K562 (cell line): ENCODE measurements around the gene OCSTAMP.

Experiments used
- CEBPB ChIP-seq: fragments of 450-650 bp; IDR thresholded peaks from 2 replicates; pipeline ENCODE4 v1.6.1; 2016; ENCODE audit warnings: missing genetic modification characterization, missing compliant biosample characterization
- ETS2 ChIP-seq: IDR thresholded peaks from 2 replicates; pipeline ENCODE4 v1.6.1; 2016; ENCODE audit warnings: borderline replicate concordance, missing genetic modification characterization, mild to moderate bottlenecking, moderate library complexity, missing compliant biosample characterization; ENCODE audit not compliant: poor library complexity, severe bottlenecking
- MAFF ChIP-seq: IDR thresholded peaks from 2 replicates; pipeline ENCODE4 v1.6.1; 2012; ENCODE audit warnings: low read length, improper control_type of control experiment
- NR4A1 ChIP-seq, 2 experiments: fragments of 250-450 bp in 1 of 2; fragments of 450-650 bp in 1 of 2; sonication (Bioruptor Pico) in 1 of 2; IDR thresholded peaks; 2 replicates each; pipeline versions ENCODE4 v1.4.0 to v1.6.1; 2016 to 2020; ENCODE audit warnings: mild to moderate bottlenecking in 2 of 2, missing compliant biosample characterization in 1 of 2, missing genetic modification characterization in 1 of 2, moderate library complexity in 1 of 2
- PCBP1 ChIP-seq: fragments of 200-400 bp; formaldehyde crosslinking; IDR thresholded peaks from 2 replicates; pipeline ENCODE4 v1.6.1; 2018; ENCODE audit warnings: mild to moderate bottlenecking, low read depth, low read length; ENCODE audit not compliant: poor library complexity, severe bottlenecking
- POLR2A ChIP-seq: fragments of 450-650 bp; conservative IDR thresholded peaks from 2 replicates; pipeline ENCODE4 v1.6.1; 2016
- POLR2AphosphoS5 ChIP-seq: IDR thresholded peaks from 2 replicates; pipeline ENCODE4 v1.6.1; 2011; ENCODE audit warnings: mild to moderate bottlenecking, low read depth, low read length, moderate library complexity; ENCODE audit not compliant: control insufficient read depth, insufficient read depth
- ZBTB2 ChIP-seq: fragments of 450-650 bp; IDR thresholded peaks from 2 replicates; pipeline ENCODE4 v1.6.1; 2016; ENCODE audit warnings: antibody characterized with exemption
- ZNF197 ChIP-seq: fragments of 200-800 bp; sonication (Bioruptor generic); IDR thresholded peaks from 2 replicates; pipeline ENCODE4 v1.6.1; 2016; ENCODE audit warnings: low read depth, missing genetic modification characterization, missing compliant biosample characterization
- TF ChIP-seq, protein P1 (sequence below): sonication (generic); formaldehyde crosslinking; IDR thresholded peaks from 2 replicates; pipeline ENCODE4 v1.4.0; 2020; ENCODE audit warnings: mild to moderate bottlenecking, missing genetic modification reagents
- TF ChIP-seq, protein P2 (sequence below): fragments of 250-450 bp; sonication (Bioruptor Pico); IDR thresholded peaks from 2 replicates; pipeline ENCODE4 v1.8.0; 2022; ENCODE audit warnings: moderate library complexity, mild to moderate bottlenecking, inconsistent platforms

GRCh38 chr20:46545077-46545826 lies 5.2 kb downstream of the OCSTAMP start:
- no peak for TF ChIP-seq ZBTB2
- no peak for TF ChIP-seq CEBPB (tag)
- TF ChIP-seq, protein P1, sequence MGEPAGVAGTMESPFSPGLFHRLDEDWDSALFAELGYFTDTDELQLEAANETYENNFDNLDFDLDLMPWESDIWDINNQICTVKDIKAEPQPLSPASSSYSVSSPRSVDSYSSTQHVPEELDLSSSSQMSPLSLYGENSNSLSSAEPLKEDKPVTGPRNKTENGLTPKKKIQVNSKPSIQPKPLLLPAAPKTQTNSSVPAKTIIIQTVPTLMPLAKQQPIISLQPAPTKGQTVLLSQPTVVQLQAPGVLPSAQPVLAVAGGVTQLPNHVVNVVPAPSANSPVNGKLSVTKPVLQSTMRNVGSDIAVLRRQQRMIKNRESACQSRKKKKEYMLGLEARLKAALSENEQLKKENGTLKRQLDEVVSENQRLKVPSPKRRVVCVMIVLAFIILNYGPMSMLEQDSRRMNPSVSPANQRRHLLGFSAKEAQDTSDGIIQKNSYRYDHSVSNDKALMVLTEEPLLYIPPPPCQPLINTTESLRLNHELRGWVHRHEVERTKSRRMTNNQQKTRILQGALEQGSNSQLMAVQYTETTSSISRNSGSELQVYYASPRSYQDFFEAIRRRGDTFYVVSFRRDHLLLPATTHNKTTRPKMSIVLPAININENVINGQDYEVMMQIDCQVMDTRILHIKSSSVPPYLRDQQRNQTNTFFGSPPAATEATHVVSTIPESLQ (CRISPR knock-in tag), result no peak
- TF ChIP-seq POLR2A, result no peak
- TF ChIP-seq MAFF, result no peak
- no peak for TF ChIP-seq PCBP1
- no peak for TF ChIP-seq NR4A1 (CRISPR knock-in tag; IDR thresholded peaks at IDR 0.05)
- no peak for TF ChIP-seq NR4A1 (tag; IDR thresholded peaks at IDR 0.05)
- no peak for TF ChIP-seq POLR2AphosphoS5
- TF ChIP-seq, protein P2, sequence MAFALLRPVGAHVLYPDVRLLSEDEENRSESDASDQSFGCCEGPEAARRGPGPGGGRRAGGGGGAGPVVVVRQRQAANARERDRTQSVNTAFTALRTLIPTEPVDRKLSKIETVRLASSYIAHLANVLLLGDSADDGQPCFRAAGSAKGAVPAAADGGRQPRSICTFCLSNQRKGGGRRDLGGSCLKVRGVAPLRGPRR (CRISPR knock-in tag), result no peak
- no peak for TF ChIP-seq ETS2 (tag)
- no peak for TF ChIP-seq ZNF197 (CRISPR knock-in tag)
